Natural killer cell (primary cell): ENCODE data around the gene CTNNA3. TPM values are rescaled to one million over a fixed set of nuclear protein-coding genes. Genes with fewer than 3 reads are reported as not detected.

ENCODE experiments used
- ATAC-seq, 3 donors: fragments of 150-1000 bp in 2 of 3; fragments of 200-7000 bp in 1 of 3; cut with Tn5 transposase; 1 replicate in 1 of 3; 2 replicates in 2 of 3; pipeline ENCODE4 v1.10.0; 2021; ENCODE audit warnings: mild to moderate bottlenecking in 2 of 3, moderate library complexity in 2 of 3
- DNase-seq, 2 donors: peaks; one replicate each; pipeline versions ENCODE4 v3.0.0 to v3.0.0-alpha.2; 2013 to 2021; ENCODE audit warnings: mixed read lengths in 1 of 2
- H3K27ac ChIP-seq: one replicate; pipeline ENCODE4 v1.5.1; 2013; ENCODE audit warnings: mild to moderate bottlenecking, low read length
- H3K27me3 ChIP-seq: one replicate; pipeline ENCODE4 v1.6.1; 2013; ENCODE audit warnings: low read length; ENCODE audit not compliant: control insufficient read depth, insufficient read depth
- H3K36me3 ChIP-seq: one replicate; pipeline ENCODE4 v1.6.1; 2013; ENCODE audit warnings: low read length; ENCODE audit not compliant: control insufficient read depth, insufficient read depth
- H3K4me1 ChIP-seq: one replicate; pipeline ENCODE4 v1.6.1; 2013; ENCODE audit warnings: low read length; ENCODE audit not compliant: control insufficient read depth, insufficient read depth
- H3K4me3 ChIP-seq: one replicate; pipeline ENCODE4 v1.5.1; 2013; ENCODE audit warnings: low read length
- H3K9me3 ChIP-seq: one replicate; pipeline ENCODE4 v1.6.1; 2013; ENCODE audit warnings: low read length; ENCODE audit not compliant: control insufficient read depth, insufficient read depth
- H3K27ac Mint-ChIP-seq, 2 donors: one replicate each; pipeline ENCODE4 v1.8.0; 2022; ENCODE audit warnings: mild to moderate bottlenecking in 2 of 2, mixed read lengths in 2 of 2, moderate library complexity in 1 of 2
- H3K27me3 Mint-ChIP-seq, 2 donors: one replicate each; pipeline ENCODE4 v1.8.0; 2022; ENCODE audit warnings: low read depth in 2 of 2, mixed read lengths in 2 of 2
- H3K36me3 Mint-ChIP-seq: one replicate; pipeline ENCODE4 v1.8.0; 2022; ENCODE audit warnings: mixed read lengths
- H3K4me1 Mint-ChIP-seq, 2 donors: one replicate each; pipeline ENCODE4 v1.8.0; 2022; ENCODE audit warnings: mixed read lengths in 2 of 2
- H3K4me3 Mint-ChIP-seq: one replicate; pipeline ENCODE4 v1.8.0; 2022; ENCODE audit warnings: mild to moderate bottlenecking, moderate library complexity, mixed read lengths
- H3K9me3 Mint-ChIP-seq, 2 donors: one replicate each; pipeline ENCODE4 v1.8.0; 2022; ENCODE audit warnings: mixed read lengths in 2 of 2
- CTCF ChIP-seq: fragments of 200-600 bp; IDR thresholded peaks from one replicate; pipeline ENCODE4 v1.8.0; 2022; ENCODE audit warnings: antibody characterized with exemption
- WGBS: methylation state at CpG from one replicate; pipeline ENCODE4 v1.1.7; 2013; ENCODE audit warnings: missing lambda C conversion rate; ENCODE audit not compliant: insufficient coverage; 5-methylcytosine and 5-hydroxymethylcytosine counted together
- intact Hi-C: fragments of 100-400 bp; cut with micrococcal nuclease; formaldehyde crosslinking; loops from one replicate; pipeline ENCODE4 v1.14.2; 2022
- total RNA-seq, 4 donors: library from RNA; stranded (reverse); fragments of 120-200 nt in 1 of 4; gene quantifications; one replicate each; pipeline versions ENCODE4 v1.2.3 to v1.2.4, GENCODE V29; 2013 to 2022

CTNNA3 gene
- total RNA-seq, 3 donors from 2014 or later (not counting 1 experiment from before 2014, with no cell fraction given), result not detected

- Mint-ChIP-seq H3K27me3 (no peaks in the 10 kb centered on the region), H3K4me1 (no peaks in the 10 kb centered on the region), H3K4me3 (no peak overlapping the region), H3K27ac (no peak overlapping the region), H3K9me3 (no peaks in the 10 kb centered on the region), H3K36me3 (no peaks in the 10 kb centered on the region)
- no peaks in the 10 kb centered on the region for H3K36me3 ChIP-seq
- H3K27ac ChIP-seq, result no peak overlapping the region
- DNase-seq (no peak), ATAC-seq (no peak)
- no peak for TF ChIP-seq CTCF
- H3K4me1 ChIP-seq, result no peaks in the 10 kb centered on the region
- WGBS, result 90% methylated on average over 2 of the region's 4 CpGs
- intact Hi-C loops, result no loop called here
- H3K4me3 ChIP-seq, result no peak overlapping the region
- H3K27me3 ChIP-seq, result no peaks in the 10 kb centered on the region
- no peaks in the 10 kb centered on the region for H3K9me3 ChIP-seq
Observed at GRCh38 chr10:67257427-67258144, 438.4 kb downstream of the CTNNA3 start.

GRCh38 chr10:67257018-67257417 is 439.0 kb downstream of the CTNNA3 start:
- Histone ChIP-seq H3K27ac (no peak overlapping the region), H3K27me3 (no peaks in the 10 kb centered on the region), H3K9me3 (no peaks in the 10 kb centered on the region), H3K4me3 (no peak overlapping the region), H3K4me1 (no peaks in the 10 kb centered on the region), H3K36me3 (no peaks in the 10 kb centered on the region)
- H3K27me3 Mint-ChIP-seq, result no peaks in the 10 kb centered on the region
- no peak overlapping the region for H3K4me3 Mint-ChIP-seq
- intact Hi-C loops, result no loop called here
- TF ChIP-seq CTCF, result no peak
- 81% methylated on average over 1 of the region's 2 CpGs for WGBS
- no peaks in the 10 kb centered on the region for H3K36me3 Mint-ChIP-seq
- no peak overlapping the region for H3K27ac Mint-ChIP-seq
- DNase-seq (no peak), ATAC-seq (no peak)
- H3K9me3 Mint-ChIP-seq, result no peaks in the 10 kb centered on the region
- H3K4me1 Mint-ChIP-seq, result no peaks in the 10 kb centered on the region

- Histone ChIP-seq H3K27me3 (no peaks in the 10 kb centered on the region), H3K27ac (no peak overlapping the region), H3K4me1 (no peaks in the 10 kb centered on the region), H3K9me3 (no peaks in the 10 kb centered on the region), H3K36me3 (no peaks in the 10 kb centered on the region), H3K4me3 (no peak overlapping the region)
- ATAC-seq (no peak), DNase-seq (no peak)
- Mint-ChIP-seq H3K4me3 (no peak overlapping the region), H3K36me3 (no peaks in the 10 kb centered on the region), H3K27me3 (no peaks in the 10 kb centered on the region), H3K4me1 (no peaks in the 10 kb centered on the region), H3K9me3 (peaks cover 3 to 4% of the 10 kb centered on the region in 2 donors), H3K27ac (no peak overlapping the region)
- intact Hi-C loops, result no loop called here
- no peak for TF ChIP-seq CTCF
- whole genome bisulfite sequencing, result 100% methylated on average over 1 of the region's 1 CpG
Observed at GRCh38 chr10:67250686-67251085, 445.3 kb downstream of the CTNNA3 start.

GRCh38 chr10:67246066-67246555 is 449.9 kb downstream of the CTNNA3 start:
- Mint-ChIP-seq H3K36me3 (no peaks in the 10 kb centered on the region), H3K4me1 (no peaks in the 10 kb centered on the region), H3K4me3 (no peak overlapping the region), H3K9me3 (peaks cover 5 to 10% of the 10 kb centered on the region in 2 donors), H3K27me3 (no peaks in the 10 kb centered on the region), H3K27ac (no peak overlapping the region)
- no peak for ATAC-seq
- H3K4me3 ChIP-seq, result no peak overlapping the region
- 92% methylated on average over 3 of the region's 3 CpGs for WGBS
- intact Hi-C loops, result no loop called here
- no peaks in the 10 kb centered on the region for H3K36me3 ChIP-seq
- H3K27ac ChIP-seq, result no peak overlapping the region
- H3K4me1 ChIP-seq, result no peaks in the 10 kb centered on the region
- no peaks in the 10 kb centered on the region for H3K27me3 ChIP-seq
- TF ChIP-seq CTCF, result no peak
- no peak for DNase-seq
- H3K9me3 ChIP-seq, result no peaks in the 10 kb centered on the region
